H1 (cell line): ENCODE measurements around the gene STK33. TPM values are rescaled to one million over a fixed set of nuclear protein-coding genes. Genes with fewer than 3 reads are reported as not detected.

ENCODE experiments used
- CTCF ChIA-PET: fragments of 300-600 bp; sonication (Branson Sonifier 250); formaldehyde crosslinking; loops from one replicate; lab custom pipeline; 2021; ENCODE audit not compliant: partially characterized antibody; lab: Charles Lee
- POLR2A ChIA-PET: fragments of 300-600 bp; sonication (Branson Sonifier 250); formaldehyde crosslinking; loops from one replicate; lab custom pipeline; 2021; ENCODE audit warnings: inconsistent platforms; ENCODE audit not compliant: partially characterized antibody; lab: Charles Lee
- DNase-seq, 2 experiments: peaks; one replicate each; pipeline versions ENCODE4 v3.0.0 to v3.0.0-alpha.2; 2010 to 2022; ENCODE audit warnings: low spot score in 2 of 2, low read depth in 1 of 2, mixed read lengths in 1 of 2
- FAIRE-seq: peaks from 2 replicates; lab custom pipeline; 2011; peaks lifted over from hg19 to GRCh38; lab: Jason Lieb, UNC
- H2AFZ ChIP-seq: 2 replicates; pipeline ENCODE4 v1.8.1; 2012; ENCODE audit warnings: low read length, inconsistent platforms
- H2AK5ac ChIP-seq: 2 replicates; pipeline ENCODE4 v1.6.1; 2013; ENCODE audit warnings: low read depth, low read length
- H2BK120ac ChIP-seq: replicated peaks from 2 replicates; pipeline ENCODE3; 2013; ENCODE audit warnings: low read depth, low read length, inconsistent platforms
- H2BK12ac ChIP-seq: 2 replicates; pipeline ENCODE4 v1.6.1; 2013; ENCODE audit warnings: low read depth, low read length
- H2BK15ac ChIP-seq: 2 replicates; pipeline ENCODE4 v1.6.1; 2013; ENCODE audit warnings: low read length
- H2BK20ac ChIP-seq: 2 replicates; pipeline ENCODE4 v1.6.1; 2013; ENCODE audit warnings: low read length
- H2BK5ac ChIP-seq: 2 replicates; pipeline ENCODE4 v1.6.1; 2013; ENCODE audit warnings: low read depth, low read length
- H3K14ac ChIP-seq: 2 replicates; pipeline ENCODE4 v1.6.1; 2013; ENCODE audit warnings: inconsistent platforms; ENCODE audit not compliant: insufficient read length
- H3K18ac ChIP-seq: 2 replicates; pipeline ENCODE4 v1.6.1; 2013; ENCODE audit warnings: low read length; ENCODE audit errors: extremely low read depth
- H3K23ac ChIP-seq: 2 replicates; pipeline ENCODE4 v1.6.1; 2013; ENCODE audit warnings: inconsistent platforms; ENCODE audit not compliant: insufficient read length
- H3K23me2 ChIP-seq: 2 replicates; pipeline ENCODE4 v1.6.1; 2013; ENCODE audit warnings: low read depth, low read length
- H3K27ac ChIP-seq: 2 replicates; pipeline ENCODE4 v1.6.1; 2011; ENCODE audit warnings: low read depth, low read length, inconsistent platforms
- H3K27me3 ChIP-seq, 4 experiments: replicated peaks in 1 of 4; 1 replicate in 1 of 4; 2 replicates in 3 of 4; pipeline versions ENCODE4 v1.6.1 to v1.8.1; 2011 to 2013; ENCODE audit warnings: low read length in 3 of 4, mild to moderate bottlenecking in 3 of 4, inconsistent platforms in 2 of 4, mixed read lengths in 2 of 4, moderate library complexity in 1 of 4; ENCODE audit not compliant: control insufficient read depth in 3 of 4, insufficient read depth in 3 of 4; ENCODE audit errors: extremely low read depth in 1 of 4
- H3K36me3 ChIP-seq, 4 experiments: 2 replicates each; pipeline versions ENCODE4 v1.6.1 to v1.8.1; 2011 to 2013; ENCODE audit warnings: mild to moderate bottlenecking in 4 of 4, low read length in 3 of 4, moderate library complexity in 2 of 4, control low read depth in 1 of 4, inconsistent platforms in 1 of 4; ENCODE audit not compliant: insufficient read depth in 4 of 4, control insufficient read depth in 2 of 4
- H3K4ac ChIP-seq: replicated peaks from 2 replicates; pipeline ENCODE3; 2013; ENCODE audit warnings: low read length, low read depth, mixed read lengths, inconsistent platforms; ENCODE audit not compliant: insufficient read length
- H3K4me1 ChIP-seq, 4 experiments: replicated peaks in 1 of 4; 1 replicate in 1 of 4; 2 replicates in 3 of 4; pipeline versions ENCODE4 v1.6.1 to v1.8.1; 2011 to 2013; ENCODE audit warnings: low read length in 3 of 4, inconsistent platforms in 2 of 4, mixed read lengths in 1 of 4; ENCODE audit not compliant: insufficient read depth in 4 of 4, control insufficient read depth in 3 of 4
- H3K4me2 ChIP-seq, 2 experiments: 2 replicates each; pipeline versions ENCODE4 v1.6.1 to v1.8.1; 2011 to 2013; ENCODE audit warnings: low read depth in 2 of 2, low read length in 2 of 2, control low read depth in 1 of 2, inconsistent platforms in 1 of 2, mild to moderate bottlenecking in 1 of 2; ENCODE audit not compliant: insufficient read depth in 1 of 2
- H3K4me3 ChIP-seq, 4 experiments: fragments of 200-600, 300-600 bp in 1 of 4; sonication (generic), shearing (Covaris generic), sonication (Bioruptor Twin) in 1 of 4; 2 replicates each; pipeline versions ENCODE4 v1.5.1 to v1.8.1; 2011 to 2016; ENCODE audit warnings: low read length in 4 of 4, low read depth in 3 of 4, control low read depth in 2 of 4, inconsistent platforms in 2 of 4, mild to moderate bottlenecking in 2 of 4, mixed read lengths in 1 of 4, moderate library complexity in 1 of 4; ENCODE audit not compliant: insufficient read depth in 2 of 4; ENCODE audit errors: extremely low read depth in 1 of 4
- H3K56ac ChIP-seq: replicated peaks from 2 replicates; pipeline ENCODE3; 2013; ENCODE audit warnings: low read depth, mild to moderate bottlenecking, mixed read lengths, low read length, inconsistent platforms; ENCODE audit not compliant: insufficient read length
- H3K79me1 ChIP-seq: 2 replicates; pipeline ENCODE4 v1.6.1; 2013; ENCODE audit warnings: low read depth, low read length, control low read depth
- H3K79me2 ChIP-seq, 2 experiments: 2 replicates each; pipeline versions ENCODE4 v1.6.1 to v1.8.1; 2012 to 2013; ENCODE audit warnings: low read length in 2 of 2, mild to moderate bottlenecking in 2 of 2, inconsistent platforms in 1 of 2; ENCODE audit not compliant: insufficient read depth in 2 of 2, control insufficient read depth in 1 of 2
- H3K9ac ChIP-seq, 4 experiments: replicated peaks in 1 of 4; 1 replicate in 1 of 4; 2 replicates in 3 of 4; pipeline versions ENCODE4 v1.6.1 to v1.8.1; 2011 to 2013; ENCODE audit warnings: low read depth in 3 of 4, low read length in 3 of 4, control low read depth in 2 of 4, mild to moderate bottlenecking in 2 of 4, moderate library complexity in 2 of 4, inconsistent platforms in 1 of 4; ENCODE audit errors: extremely low read depth in 1 of 4
- H3K9me3 ChIP-seq, 2 experiments: 2 replicates each; pipeline versions ENCODE4 v1.6.1 to v1.8.1; 2012 to 2013; ENCODE audit warnings: mild to moderate bottlenecking in 2 of 2, moderate library complexity in 2 of 2, control low read depth in 1 of 2, inconsistent platforms in 1 of 2, low read depth in 1 of 2, low read length in 1 of 2, mixed read lengths in 1 of 2; ENCODE audit not compliant: insufficient read depth in 2 of 2
- H4K20me1 ChIP-seq, 2 experiments: replicated peaks in 1 of 2; 2 replicates each; pipeline versions ENCODE3 to v1.8.1; 2011 to 2013; ENCODE audit warnings: inconsistent platforms in 2 of 2, low read length in 2 of 2, mild to moderate bottlenecking in 1 of 2; ENCODE audit not compliant: insufficient read depth in 2 of 2, control insufficient read depth in 1 of 2
- H4K5ac ChIP-seq: 2 replicates; pipeline ENCODE4 v1.6.1; 2013; ENCODE audit warnings: low read length, low read depth, mixed read lengths, inconsistent platforms; ENCODE audit not compliant: insufficient read length
- H4K8ac ChIP-seq: 2 replicates; pipeline ENCODE4 v1.8.0; 2013; ENCODE audit warnings: mild to moderate bottlenecking, moderate library complexity, low read length, inconsistent platforms; ENCODE audit not compliant: insufficient read depth; ENCODE audit errors: extremely low read depth
- H4K91ac ChIP-seq: replicated peaks from 2 replicates; pipeline ENCODE3; 2013; ENCODE audit warnings: low read length, mixed read lengths, inconsistent platforms; ENCODE audit not compliant: insufficient read length
- CHD2 ChIP-seq: IDR thresholded peaks from 2 replicates; pipeline ENCODE4 v1.6.1; 2012; ENCODE audit warnings: low read length, improper control_type of control experiment
- CTBP2 ChIP-seq: IDR thresholded peaks from 2 replicates; pipeline ENCODE4 v1.7.0; 2011; ENCODE audit warnings: borderline replicate concordance, mild to moderate bottlenecking, moderate library complexity, mixed read lengths, low read length; ENCODE audit not compliant: insufficient read depth, insufficient read length
- SIRT6 ChIP-seq: IDR thresholded peaks from one replicate; pipeline ENCODE4 v1.7.1; 2012; ENCODE audit warnings: low read length, inconsistent platforms
- WGBS, 2 experiments: shearing (Covaris generic) in 1 of 2; methylation state at CpG; one replicate each; pipeline versions ENCODE4 v1.1.6 to v1.1.7; 2013 to 2015; ENCODE audit warnings: low lambda C conversion rate in 2 of 2, mixed read lengths in 2 of 2, inconsistent platforms in 1 of 2, low coverage in 1 of 2, missing lambda C conversion rate in 1 of 2; ENCODE audit not compliant: insufficient replicate concordance in 2 of 2, insufficient coverage in 1 of 2, insufficient read length in 1 of 2; ENCODE audit errors: extremely low coverage in 1 of 2, missing lambda C conversion rate in 1 of 2; 5-methylcytosine and 5-hydroxymethylcytosine counted together
- polyA plus RNA-seq, 7 experiments: library from polyadenylated mRNA; depleted of rRNA in 3 of 7; stranded (reverse) in 5 of 7; unstranded in 2 of 7; fragments of >200 nt in 5 of 7; fragments of 200-250 nt in 2 of 7; gene quantifications; 1 replicate in 5 of 7; 2 replicates in 1 of 7; 4 replicates in 1 of 7; pipeline versions ENCODE4 v1.2.1 to v1.2.3, GENCODE V29; 2011 to 2013; ENCODE audit warnings: missing spikeins in 2 of 7, mixed read lengths in 2 of 7
- total RNA-seq: library from RNA; stranded (reverse); fragmentation: NEBNext Ultra II Directional; extraction: Animal tissue kit (Norgen Biotek cat#: 25700); gene quantifications from 2 replicates; pipeline ENCODE4 v1.2.1, GENCODE V29; 2021
- TF ChIP-seq, protein P1 (sequence below): IDR thresholded peaks from 2 replicates; pipeline ENCODE4 v1.6.1; 2012; ENCODE audit warnings: inconsistent platforms

The STK33 gene
- total and polyA plus RNA-seq, 2 of the 8 experiments (the other 6 are each of a cell fraction or from before 2014, with no cell fraction given): 8.8 to 25.1 TPM

DNA sequence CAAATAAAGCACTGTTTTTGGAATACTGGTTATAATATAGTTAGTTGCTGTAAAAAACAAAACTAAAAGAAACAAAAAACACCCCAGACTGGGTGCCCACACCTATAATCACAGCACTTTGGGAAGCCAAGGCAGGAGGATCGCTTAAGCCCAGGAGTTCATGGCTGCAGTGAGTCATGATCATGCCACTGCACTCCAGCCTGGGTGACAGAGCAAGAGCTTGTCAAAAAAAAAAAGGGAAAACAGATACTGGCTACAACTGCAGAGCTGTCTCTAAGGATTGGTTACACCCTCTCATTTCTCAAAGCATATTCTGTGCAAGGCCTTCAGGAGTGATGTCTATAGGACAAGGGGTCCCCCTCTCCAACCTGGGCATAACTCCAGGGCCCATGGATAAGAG is 14.6 kb upstream of the STK33 start:
- Histone ChIP-seq H2AK5ac (no peak overlapping the region), H3K79me2 (no peaks in the 10 kb centered on the region), H3K18ac (no peak overlapping the region), H3K23me2 (no peaks in the 10 kb centered on the region), H4K5ac (no peak overlapping the region), H2BK20ac (no peak overlapping the region), H3K56ac (no peak overlapping the region), H3K9ac (no peak overlapping the region), H3K36me3 (no peaks in the 10 kb centered on the region), H4K91ac (no peak overlapping the region), H3K14ac (no peak overlapping the region), H3K4ac (no peak overlapping the region), H3K4me2 (no peak overlapping the region), H3K27me3 (no peaks in the 10 kb centered on the region), H3K79me1 (no peaks in the 10 kb centered on the region), H2BK12ac (no peak overlapping the region), H2AFZ (no peak overlapping the region), H3K9me3 (no peaks in the 10 kb centered on the region), H2BK120ac (no peak overlapping the region), H4K8ac (no peak overlapping the region), H4K20me1 (no peaks in the 10 kb centered on the region), H3K4me1 (no peaks in the 10 kb centered on the region), H3K27ac (no peak overlapping the region), H2BK15ac (no peak overlapping the region), H2BK5ac (no peak overlapping the region), H3K4me3 (no peak overlapping the region), H3K23ac (no peak overlapping the region)
- ChIA-PET CTCF (interaction anchor here (1.2 to 1.6 kb wide), 2 partner anchors 28 to 42 kb away, joined by 3 to 4 read pairs; no protein-coding TSS in a partner anchor), POLR2A (interaction anchor here (1.2 to 1.9 kb wide), 3 partner anchors 73 to 80 kb away, joined by 3 to 6 read pairs (median 4); partner anchors contain the start of genes RPL27A and TRIM66)
- DNase-seq: no peak
- 100% methylated on average over 1 of the region's 1 CpG; no CpG with 5 or more reads in 1 of the 2 experiments for WGBS, 2 experiments
- TF ChIP-seq CTBP2 (no peak), SIRT6 (no peak), CHD2 (no peak)
- TF ChIP-seq, protein P1, sequence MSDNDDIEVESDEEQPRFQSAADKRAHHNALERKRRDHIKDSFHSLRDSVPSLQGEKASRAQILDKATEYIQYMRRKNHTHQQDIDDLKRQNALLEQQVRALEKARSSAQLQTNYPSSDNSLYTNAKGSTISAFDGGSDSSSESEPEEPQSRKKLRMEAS: no peak
- FAIRE-seq: no peak
